H1 (cell line): ENCODE measurements around the gene RAMACL. TPM values are rescaled to one million over a fixed set of nuclear protein-coding genes. Genes with fewer than 3 reads are reported as not detected.

ENCODE experiments used
- CTCF ChIA-PET: fragments of 300-600 bp; sonication (Branson Sonifier 250); formaldehyde crosslinking; loops from one replicate; lab custom pipeline; 2021; ENCODE audit not compliant: partially characterized antibody; lab: Charles Lee
- POLR2A ChIA-PET: fragments of 300-600 bp; sonication (Branson Sonifier 250); formaldehyde crosslinking; loops from one replicate; lab custom pipeline; 2021; ENCODE audit warnings: inconsistent platforms; ENCODE audit not compliant: partially characterized antibody; lab: Charles Lee
- DNase-seq, 2 experiments: peaks; one replicate each; pipeline versions ENCODE4 v3.0.0 to v3.0.0-alpha.2; 2010 to 2022; ENCODE audit warnings: low spot score in 2 of 2, low read depth in 1 of 2, mixed read lengths in 1 of 2
- FAIRE-seq: peaks from 2 replicates; lab custom pipeline; 2011; peaks lifted over from hg19 to GRCh38; lab: Jason Lieb, UNC
- H2AFZ ChIP-seq: 2 replicates; pipeline ENCODE4 v1.8.1; 2012; ENCODE audit warnings: low read length, inconsistent platforms
- H2AK5ac ChIP-seq: 2 replicates; pipeline ENCODE4 v1.6.1; 2013; ENCODE audit warnings: low read depth, low read length
- H2BK120ac ChIP-seq: replicated peaks from 2 replicates; pipeline ENCODE3; 2013; ENCODE audit warnings: low read depth, low read length, inconsistent platforms
- H2BK12ac ChIP-seq: 2 replicates; pipeline ENCODE4 v1.6.1; 2013; ENCODE audit warnings: low read depth, low read length
- H2BK15ac ChIP-seq: 2 replicates; pipeline ENCODE4 v1.6.1; 2013; ENCODE audit warnings: low read length
- H2BK20ac ChIP-seq: 2 replicates; pipeline ENCODE4 v1.6.1; 2013; ENCODE audit warnings: low read length
- H2BK5ac ChIP-seq: 2 replicates; pipeline ENCODE4 v1.6.1; 2013; ENCODE audit warnings: low read depth, low read length
- H3K14ac ChIP-seq: 2 replicates; pipeline ENCODE4 v1.6.1; 2013; ENCODE audit warnings: inconsistent platforms; ENCODE audit not compliant: insufficient read length
- H3K18ac ChIP-seq: 2 replicates; pipeline ENCODE4 v1.6.1; 2013; ENCODE audit warnings: low read length; ENCODE audit errors: extremely low read depth
- H3K23ac ChIP-seq: 2 replicates; pipeline ENCODE4 v1.6.1; 2013; ENCODE audit warnings: inconsistent platforms; ENCODE audit not compliant: insufficient read length
- H3K23me2 ChIP-seq: 2 replicates; pipeline ENCODE4 v1.6.1; 2013; ENCODE audit warnings: low read depth, low read length
- H3K27ac ChIP-seq: 2 replicates; pipeline ENCODE4 v1.6.1; 2011; ENCODE audit warnings: low read depth, low read length, inconsistent platforms
- H3K27me3 ChIP-seq, 4 experiments: replicated peaks in 1 of 4; 1 replicate in 1 of 4; 2 replicates in 3 of 4; pipeline versions ENCODE4 v1.6.1 to v1.8.1; 2011 to 2013; ENCODE audit warnings: low read length in 3 of 4, mild to moderate bottlenecking in 3 of 4, inconsistent platforms in 2 of 4, mixed read lengths in 2 of 4, moderate library complexity in 1 of 4; ENCODE audit not compliant: control insufficient read depth in 3 of 4, insufficient read depth in 3 of 4; ENCODE audit errors: extremely low read depth in 1 of 4
- H3K36me3 ChIP-seq, 4 experiments: 2 replicates each; pipeline versions ENCODE4 v1.6.1 to v1.8.1; 2011 to 2013; ENCODE audit warnings: mild to moderate bottlenecking in 4 of 4, low read length in 3 of 4, moderate library complexity in 2 of 4, control low read depth in 1 of 4, inconsistent platforms in 1 of 4; ENCODE audit not compliant: insufficient read depth in 4 of 4, control insufficient read depth in 2 of 4
- H3K4ac ChIP-seq: replicated peaks from 2 replicates; pipeline ENCODE3; 2013; ENCODE audit warnings: low read length, low read depth, mixed read lengths, inconsistent platforms; ENCODE audit not compliant: insufficient read length
- H3K4me1 ChIP-seq, 4 experiments: replicated peaks in 1 of 4; 1 replicate in 1 of 4; 2 replicates in 3 of 4; pipeline versions ENCODE4 v1.6.1 to v1.8.1; 2011 to 2013; ENCODE audit warnings: low read length in 3 of 4, inconsistent platforms in 2 of 4, mixed read lengths in 1 of 4; ENCODE audit not compliant: insufficient read depth in 4 of 4, control insufficient read depth in 3 of 4
- H3K4me2 ChIP-seq, 2 experiments: 2 replicates each; pipeline versions ENCODE4 v1.6.1 to v1.8.1; 2011 to 2013; ENCODE audit warnings: low read depth in 2 of 2, low read length in 2 of 2, control low read depth in 1 of 2, inconsistent platforms in 1 of 2, mild to moderate bottlenecking in 1 of 2; ENCODE audit not compliant: insufficient read depth in 1 of 2
- H3K4me3 ChIP-seq, 4 experiments: fragments of 200-600, 300-600 bp in 1 of 4; sonication (generic), shearing (Covaris generic), sonication (Bioruptor Twin) in 1 of 4; 2 replicates each; pipeline versions ENCODE4 v1.5.1 to v1.8.1; 2011 to 2016; ENCODE audit warnings: low read length in 4 of 4, low read depth in 3 of 4, control low read depth in 2 of 4, inconsistent platforms in 2 of 4, mild to moderate bottlenecking in 2 of 4, mixed read lengths in 1 of 4, moderate library complexity in 1 of 4; ENCODE audit not compliant: insufficient read depth in 2 of 4; ENCODE audit errors: extremely low read depth in 1 of 4
- H3K56ac ChIP-seq: replicated peaks from 2 replicates; pipeline ENCODE3; 2013; ENCODE audit warnings: low read depth, mild to moderate bottlenecking, mixed read lengths, low read length, inconsistent platforms; ENCODE audit not compliant: insufficient read length
- H3K79me1 ChIP-seq: 2 replicates; pipeline ENCODE4 v1.6.1; 2013; ENCODE audit warnings: low read depth, low read length, control low read depth
- H3K79me2 ChIP-seq, 2 experiments: 2 replicates each; pipeline versions ENCODE4 v1.6.1 to v1.8.1; 2012 to 2013; ENCODE audit warnings: low read length in 2 of 2, mild to moderate bottlenecking in 2 of 2, inconsistent platforms in 1 of 2; ENCODE audit not compliant: insufficient read depth in 2 of 2, control insufficient read depth in 1 of 2
- H3K9ac ChIP-seq, 4 experiments: replicated peaks in 1 of 4; 1 replicate in 1 of 4; 2 replicates in 3 of 4; pipeline versions ENCODE4 v1.6.1 to v1.8.1; 2011 to 2013; ENCODE audit warnings: low read depth in 3 of 4, low read length in 3 of 4, control low read depth in 2 of 4, mild to moderate bottlenecking in 2 of 4, moderate library complexity in 2 of 4, inconsistent platforms in 1 of 4; ENCODE audit errors: extremely low read depth in 1 of 4
- H3K9me3 ChIP-seq, 2 experiments: 2 replicates each; pipeline versions ENCODE4 v1.6.1 to v1.8.1; 2012 to 2013; ENCODE audit warnings: mild to moderate bottlenecking in 2 of 2, moderate library complexity in 2 of 2, control low read depth in 1 of 2, inconsistent platforms in 1 of 2, low read depth in 1 of 2, low read length in 1 of 2, mixed read lengths in 1 of 2; ENCODE audit not compliant: insufficient read depth in 2 of 2
- H4K20me1 ChIP-seq, 2 experiments: replicated peaks in 1 of 2; 2 replicates each; pipeline versions ENCODE3 to v1.8.1; 2011 to 2013; ENCODE audit warnings: inconsistent platforms in 2 of 2, low read length in 2 of 2, mild to moderate bottlenecking in 1 of 2; ENCODE audit not compliant: insufficient read depth in 2 of 2, control insufficient read depth in 1 of 2
- H4K5ac ChIP-seq: 2 replicates; pipeline ENCODE4 v1.6.1; 2013; ENCODE audit warnings: low read length, low read depth, mixed read lengths, inconsistent platforms; ENCODE audit not compliant: insufficient read length
- H4K8ac ChIP-seq: 2 replicates; pipeline ENCODE4 v1.8.0; 2013; ENCODE audit warnings: mild to moderate bottlenecking, moderate library complexity, low read length, inconsistent platforms; ENCODE audit not compliant: insufficient read depth; ENCODE audit errors: extremely low read depth
- H4K91ac ChIP-seq: replicated peaks from 2 replicates; pipeline ENCODE3; 2013; ENCODE audit warnings: low read length, mixed read lengths, inconsistent platforms; ENCODE audit not compliant: insufficient read length
- BCL11A ChIP-seq, 2 experiments: IDR thresholded peaks; one replicate each; pipeline ENCODE4 v1.6.1; 2011; ENCODE audit warnings: low read depth in 2 of 2, low read length in 2 of 2, mild to moderate bottlenecking in 2 of 2
- JUND ChIP-seq: IDR thresholded peaks from 2 replicates; pipeline ENCODE4 v1.6.1; 2011; ENCODE audit warnings: mild to moderate bottlenecking, improper control_type of control experiment, low read length
- PHF8 ChIP-seq: fragments of 200-600 bp; sonication (generic); conservative IDR thresholded peaks from 2 replicates; pipeline ENCODE4 v1.7.1; 2012; ENCODE audit warnings: low read depth, mild to moderate bottlenecking, inconsistent platforms, low read length, moderate library complexity
- SP2 ChIP-seq: IDR thresholded peaks from 2 replicates; pipeline ENCODE4 v1.6.1; 2012; ENCODE audit warnings: mild to moderate bottlenecking, low read length, inconsistent platforms
- WGBS, 2 experiments: shearing (Covaris generic) in 1 of 2; methylation state at CpG; one replicate each; pipeline versions ENCODE4 v1.1.6 to v1.1.7; 2013 to 2015; ENCODE audit warnings: low lambda C conversion rate in 2 of 2, mixed read lengths in 2 of 2, inconsistent platforms in 1 of 2, low coverage in 1 of 2, missing lambda C conversion rate in 1 of 2; ENCODE audit not compliant: insufficient replicate concordance in 2 of 2, insufficient coverage in 1 of 2, insufficient read length in 1 of 2; ENCODE audit errors: extremely low coverage in 1 of 2, missing lambda C conversion rate in 1 of 2; 5-methylcytosine and 5-hydroxymethylcytosine counted together
- polyA plus RNA-seq, 7 experiments: library from polyadenylated mRNA; depleted of rRNA in 3 of 7; stranded (reverse) in 5 of 7; unstranded in 2 of 7; fragments of >200 nt in 5 of 7; fragments of 200-250 nt in 2 of 7; gene quantifications; 1 replicate in 5 of 7; 2 replicates in 1 of 7; 4 replicates in 1 of 7; pipeline versions ENCODE4 v1.2.1 to v1.2.3, GENCODE V29; 2011 to 2013; ENCODE audit warnings: missing spikeins in 2 of 7, mixed read lengths in 2 of 7
- total RNA-seq: library from RNA; stranded (reverse); fragmentation: NEBNext Ultra II Directional; extraction: Animal tissue kit (Norgen Biotek cat#: 25700); gene quantifications from 2 replicates; pipeline ENCODE4 v1.2.1, GENCODE V29; 2021
- TF ChIP-seq, protein P1 (sequence below): IDR thresholded peaks from 2 replicates; pipeline ENCODE4 v1.6.1; 2011; ENCODE audit warnings: low read length, improper control_type of control experiment
- TF ChIP-seq, protein P2 (sequence below): IDR thresholded peaks from 2 replicates; pipeline ENCODE4 v1.6.1; 2012; ENCODE audit warnings: inconsistent platforms

Gene RAMACL
- total and polyA plus RNA-seq, 2 of the 8 experiments (the other 6 are each of a cell fraction or from before 2014, with no cell fraction given), result 0.23 to 0.97 TPM

DNA sequence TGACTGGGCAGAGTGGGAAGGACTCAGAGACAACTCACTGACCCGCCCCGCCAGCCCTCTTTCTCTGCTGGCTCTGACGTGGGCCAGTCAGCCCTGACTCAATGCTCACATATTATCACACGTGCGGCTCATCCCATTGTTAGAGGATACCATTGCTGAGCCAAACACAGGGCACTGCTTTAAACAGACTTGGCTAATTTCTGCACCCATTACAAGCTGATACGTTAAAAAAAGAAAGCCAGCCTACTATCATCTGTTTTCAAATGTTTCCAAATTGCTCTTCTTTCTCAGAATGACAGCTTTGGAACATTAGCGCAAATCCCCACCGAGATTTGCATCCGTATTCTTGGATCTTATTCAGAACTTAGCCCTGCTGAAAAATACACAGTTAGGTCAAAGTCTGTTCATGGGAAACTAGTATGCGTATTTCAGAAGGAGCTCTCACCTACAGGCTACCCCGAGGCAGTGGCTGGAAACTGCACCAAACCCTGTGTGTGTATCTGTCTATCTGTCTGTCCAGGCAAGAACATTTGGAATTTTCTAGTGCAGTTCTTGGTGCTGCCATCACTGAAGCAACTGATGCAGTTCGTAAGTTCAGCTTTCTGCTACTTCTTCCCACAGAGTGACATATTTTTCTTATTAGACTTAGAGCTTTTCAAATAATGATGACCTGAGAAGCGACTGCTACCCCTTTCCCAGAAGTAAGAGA, 32.8 kb downstream of the RAMACL start:
- ChIA-PET CTCF (interaction anchor here (0.9 to 2.6 kb wide), 3 partner anchors 10 to 60 kb away, joined by 3 to 14 read pairs (median 5); no protein-coding TSS in a partner anchor), POLR2A (interaction anchor here (0.7 to 1.4 kb wide), 3 partner anchors 10 to 290 kb away, joined by 3 to 4 read pairs (median 3); no protein-coding TSS in a partner anchor)
- H3K4me2 ChIP-seq, result no peak overlapping the region
- no peak overlapping the region for H3K23ac ChIP-seq
- no peak overlapping the region for H2AFZ ChIP-seq
- H2BK120ac ChIP-seq, result no peak overlapping the region
- peaks cover 0 to 31% of the 10 kb centered on the region in 2 experiments; a peak in 2 of 4 replicates for H3K79me2 ChIP-seq
- FAIRE-seq, result no peak
- H3K36me3 ChIP-seq, result no peaks in the 10 kb centered on the region
- no peak overlapping the region for H3K27ac ChIP-seq
- H2BK12ac ChIP-seq, result no peak overlapping the region
- no peak overlapping the region for H3K4me3 ChIP-seq
- H3K4me1 ChIP-seq, result peaks cover 2 to 15% (median 11%) of the 10 kb centered on the region in 4 experiments
- no peak overlapping the region for H2BK5ac ChIP-seq
- H2BK15ac ChIP-seq, result no peak overlapping the region
- TF ChIP-seq SP2 (no peak), PHF8 (no peak), BCL11A (IDR thresholded peaks at IDR 0.05; ENCODE audit: low read depth in 2 of 2, low read length in 2 of 2) (no peak), JUND (no peak)
- TF ChIP-seq, protein P1, sequence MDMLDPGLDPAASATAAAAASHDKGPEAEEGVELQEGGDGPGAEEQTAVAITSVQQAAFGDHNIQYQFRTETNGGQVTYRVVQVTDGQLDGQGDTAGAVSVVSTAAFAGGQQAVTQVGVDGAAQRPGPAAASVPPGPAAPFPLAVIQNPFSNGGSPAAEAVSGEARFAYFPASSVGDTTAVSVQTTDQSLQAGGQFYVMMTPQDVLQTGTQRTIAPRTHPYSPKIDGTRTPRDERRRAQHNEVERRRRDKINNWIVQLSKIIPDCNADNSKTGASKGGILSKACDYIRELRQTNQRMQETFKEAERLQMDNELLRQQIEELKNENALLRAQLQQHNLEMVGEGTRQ, result no peak
- TF ChIP-seq, protein P2, sequence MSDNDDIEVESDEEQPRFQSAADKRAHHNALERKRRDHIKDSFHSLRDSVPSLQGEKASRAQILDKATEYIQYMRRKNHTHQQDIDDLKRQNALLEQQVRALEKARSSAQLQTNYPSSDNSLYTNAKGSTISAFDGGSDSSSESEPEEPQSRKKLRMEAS, result no peak
- TF ChIP-seq, all 59 proteins: peak for 0
- no peaks in the 10 kb centered on the region for H3K9me3 ChIP-seq
- no peak overlapping the region for H3K18ac ChIP-seq
- no peak overlapping the region for H4K5ac ChIP-seq
- no peak overlapping the region for H4K8ac ChIP-seq
- no peak overlapping the region for H3K4ac ChIP-seq
- no peak for DNase-seq
- H3K79me1 ChIP-seq, result peaks cover 5% of the 10 kb centered on the region
- no peak overlapping the region for H3K14ac ChIP-seq
- H2AK5ac ChIP-seq, result no peak overlapping the region
- no peaks in the 10 kb centered on the region for H3K27me3 ChIP-seq
- no peak overlapping the region for H3K9ac ChIP-seq
- WGBS, 2 experiments, result 86% methylated on average over 13 of the region's 13 CpGs; no CpG with 5 or more reads in 1 of the 2 experiments
- no peak overlapping the region for H4K91ac ChIP-seq
- no peaks in the 10 kb centered on the region for H3K23me2 ChIP-seq
- peaks cover 4 to 10% of the 10 kb centered on the region in 2 experiments for H4K20me1 ChIP-seq
- no peak overlapping the region for H2BK20ac ChIP-seq
- H3K56ac ChIP-seq, result no peak overlapping the region
